Sigmoid colon (tissue), 4 donors: ENCODE data around the gene SNX33.

Experiments used
- POLR2A ChIP-seq, 2 donors: fragments of 450-650 bp; IDR thresholded peaks; one replicate each; pipeline ENCODE4 v1.6.1; 2016; ENCODE audit warnings: antibody characterized with exemption in 2 of 2, mild to moderate bottlenecking in 2 of 2, moderate library complexity in 2 of 2
- POLR2AphosphoS5 ChIP-seq, 4 donors: sonication (generic); formaldehyde crosslinking; IDR thresholded peaks; one replicate each; pipeline ENCODE4 v1.6.1; 2017; ENCODE audit warnings: antibody characterized with exemption in 4 of 4
- TF ChIP-seq, protein P1 (sequence below), 4 experiments: fragments of 450-650 bp in 3 of 4; fragments of 200-600 bp in 1 of 4; IDR thresholded peaks; one replicate each; pipeline ENCODE4 v1.5.1; 2016 to 2019; ENCODE audit warnings: antibody characterized with exemption in 4 of 4, mild to moderate bottlenecking in 3 of 4, moderate library complexity in 2 of 4

DNA sequence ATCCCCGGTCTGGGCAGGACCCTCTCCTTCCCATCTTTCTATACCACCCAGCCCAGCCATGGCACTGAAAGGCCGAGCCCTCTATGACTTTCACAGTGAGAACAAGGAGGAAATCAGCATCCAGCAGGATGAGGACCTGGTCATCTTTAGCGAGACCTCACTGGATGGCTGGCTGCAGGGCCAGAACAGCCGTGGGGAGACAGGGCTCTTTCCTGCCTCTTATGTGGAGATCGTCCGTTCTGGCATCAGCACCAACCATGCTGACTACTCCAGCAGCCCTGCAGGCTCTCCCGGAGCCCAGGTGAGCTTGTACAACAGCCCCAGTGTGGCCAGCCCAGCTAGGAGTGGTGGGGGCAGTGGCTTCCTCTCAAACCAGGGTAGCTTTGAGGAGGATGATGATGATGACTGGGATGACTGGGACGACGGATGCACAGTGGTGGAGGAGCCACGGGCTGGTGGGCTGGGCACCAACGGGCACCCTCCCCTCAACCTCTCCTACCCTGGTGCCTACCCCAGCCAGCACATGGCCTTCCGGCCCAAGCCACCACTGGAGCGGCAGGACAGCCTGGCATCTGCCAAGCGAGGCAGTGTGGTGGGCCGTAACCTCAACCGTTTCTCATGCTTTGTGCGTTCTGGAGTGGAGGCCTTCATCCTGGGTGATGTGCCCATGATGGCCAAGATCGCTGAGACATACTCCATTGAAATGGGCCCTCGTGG, 1.5 kb downstream of the SNX33 start:
- TF ChIP-seq POLR2A (IDR thresholded peaks at IDR 0.05) (no peak), POLR2AphosphoS5 (IDR thresholded peaks at IDR 0.05) (no peak)
- TF ChIP-seq, protein P1, sequence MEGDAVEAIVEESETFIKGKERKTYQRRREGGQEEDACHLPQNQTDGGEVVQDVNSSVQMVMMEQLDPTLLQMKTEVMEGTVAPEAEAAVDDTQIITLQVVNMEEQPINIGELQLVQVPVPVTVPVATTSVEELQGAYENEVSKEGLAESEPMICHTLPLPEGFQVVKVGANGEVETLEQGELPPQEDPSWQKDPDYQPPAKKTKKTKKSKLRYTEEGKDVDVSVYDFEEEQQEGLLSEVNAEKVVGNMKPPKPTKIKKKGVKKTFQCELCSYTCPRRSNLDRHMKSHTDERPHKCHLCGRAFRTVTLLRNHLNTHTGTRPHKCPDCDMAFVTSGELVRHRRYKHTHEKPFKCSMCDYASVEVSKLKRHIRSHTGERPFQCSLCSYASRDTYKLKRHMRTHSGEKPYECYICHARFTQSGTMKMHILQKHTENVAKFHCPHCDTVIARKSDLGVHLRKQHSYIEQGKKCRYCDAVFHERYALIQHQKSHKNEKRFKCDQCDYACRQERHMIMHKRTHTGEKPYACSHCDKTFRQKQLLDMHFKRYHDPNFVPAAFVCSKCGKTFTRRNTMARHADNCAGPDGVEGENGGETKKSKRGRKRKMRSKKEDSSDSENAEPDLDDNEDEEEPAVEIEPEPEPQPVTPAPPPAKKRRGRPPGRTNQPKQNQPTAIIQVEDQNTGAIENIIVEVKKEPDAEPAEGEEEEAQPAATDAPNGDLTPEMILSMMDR (IDR thresholded peaks at IDR 0.05): no peak
